Neural cell (in vitro differentiated cells): ENCODE results near the gene AP3S1. TPM values are rescaled to one million over a fixed set of nuclear protein-coding genes. Genes with fewer than 3 reads are reported as not detected.
"Not testable (repeated sequence)": the region's sequence is repeated elsewhere in the genome, so short reads cannot be mapped to it uniquely, and the experiment has no call there.

Experiments used
- H2AFZ ChIP-seq: fragments of 200-600, 300-800 bp; sonication (generic), shearing (Covaris generic); 2 replicates; pipeline ENCODE4 v1.6.0; 2014; ENCODE audit warnings: low read depth, mild to moderate bottlenecking, antibody characterized with exemption, low read length, moderate library complexity
- H3F3A ChIP-seq: fragments of 200-600 bp; shearing (Covaris generic); 2 replicates; pipeline ENCODE4 v1.6.1; 2016; ENCODE audit warnings: mild to moderate bottlenecking, moderate library complexity, mixed read lengths, antibody characterized with exemption, low read length; ENCODE audit not compliant: insufficient read depth, poor library complexity, severe bottlenecking
- H3K27ac ChIP-seq: fragments of 200-600, 300-800 bp; sonication (generic), shearing (Covaris generic); 2 replicates; pipeline ENCODE4 v1.5.1; 2014; ENCODE audit warnings: mild to moderate bottlenecking, low read length, moderate library complexity
- H3K27me3 ChIP-seq: fragments of 300-800, 200-600 bp; sonication (generic), shearing (Covaris generic); 2 replicates; pipeline ENCODE4 v1.6.0; 2014; ENCODE audit warnings: mild to moderate bottlenecking, low read depth, low read length, moderate library complexity; ENCODE audit not compliant: insufficient read depth
- H3K36me3 ChIP-seq: fragments of 300-800, 200-600 bp; sonication (generic), shearing (Covaris generic); 2 replicates; pipeline ENCODE4 v1.5.1; 2014; ENCODE audit warnings: mild to moderate bottlenecking, antibody characterized with exemption, low read length, moderate library complexity; ENCODE audit not compliant: insufficient read depth
- H3K4me2 ChIP-seq: fragments of 300-800, 200-600 bp; sonication (generic), shearing (Covaris generic); 2 replicates; pipeline ENCODE4 v1.6.0; 2014; ENCODE audit warnings: mild to moderate bottlenecking, low read length
- H3K4me3 ChIP-seq: fragments of 300-800, 200-600 bp; sonication (generic), shearing (Covaris generic); 2 replicates; pipeline ENCODE4 v1.5.1; 2014; ENCODE audit warnings: mild to moderate bottlenecking, low read length, moderate library complexity
- H3K79me2 ChIP-seq: fragments of 200-600 bp; shearing (Covaris generic); replicated peaks from 2 replicates; pipeline ENCODE4 v1.6.0; 2014; ENCODE audit warnings: mild to moderate bottlenecking, low read length, moderate library complexity; ENCODE audit not compliant: insufficient read depth
- H3K9ac ChIP-seq: fragments of 300-800, 200-600 bp; sonication (generic), shearing (Covaris generic); 2 replicates; pipeline ENCODE4 v1.6.1; 2016; ENCODE audit warnings: mild to moderate bottlenecking, low read length, mixed read lengths
- H3K9me2 ChIP-seq: fragments of 200-600 bp; shearing (Covaris generic); 2 replicates; pipeline ENCODE4 v1.6.1; 2016; ENCODE audit warnings: mild to moderate bottlenecking, low read length, mixed read lengths; ENCODE audit not compliant: insufficient read depth
- H3K9me3 ChIP-seq: fragments of 200-600, 300-800 bp; sonication (generic), shearing (Covaris generic); 2 replicates; pipeline ENCODE4 v1.6.1; 2016; ENCODE audit warnings: mild to moderate bottlenecking, mixed run types, low read length, moderate library complexity, mixed read lengths
- H4K20me1 ChIP-seq: fragments of 200-600 bp; shearing (Covaris generic); 2 replicates; pipeline ENCODE4 v1.6.1; 2016; ENCODE audit warnings: mild to moderate bottlenecking, mixed run types; ENCODE audit not compliant: insufficient read depth
- POLR2AphosphoS5 ChIP-seq: IDR thresholded peaks from 2 replicates; pipeline ENCODE4 v1.6.1; 2012
- TAF1 ChIP-seq: IDR thresholded peaks from 2 replicates; pipeline ENCODE4 v1.6.1; 2012; ENCODE audit warnings: low read depth
- polyA plus RNA-seq: library from polyadenylated mRNA; depleted of rRNA; stranded (reverse); fragments of >200 nt; gene quantifications from 2 replicates; pipeline ENCODE4 v1.2.3, GENCODE V29; 2014
- TF ChIP-seq, protein P1 (sequence below): fragments of 450-650 bp; IDR thresholded peaks from 2 replicates; pipeline ENCODE4 v1.5.1; 2014; ENCODE audit warnings: antibody characterized with exemption, mild to moderate bottlenecking, moderate library complexity; ENCODE audit not compliant: poor library complexity, severe bottlenecking
- TF ChIP-seq, protein P2 (sequence below): IDR thresholded peaks from 2 replicates; pipeline ENCODE4 v1.6.1; 2012; ENCODE audit warnings: borderline replicate concordance

AP3S1 gene
- polyA plus RNA-seq, 1 donor from 2014 or later, result 207 TPM

DNA sequence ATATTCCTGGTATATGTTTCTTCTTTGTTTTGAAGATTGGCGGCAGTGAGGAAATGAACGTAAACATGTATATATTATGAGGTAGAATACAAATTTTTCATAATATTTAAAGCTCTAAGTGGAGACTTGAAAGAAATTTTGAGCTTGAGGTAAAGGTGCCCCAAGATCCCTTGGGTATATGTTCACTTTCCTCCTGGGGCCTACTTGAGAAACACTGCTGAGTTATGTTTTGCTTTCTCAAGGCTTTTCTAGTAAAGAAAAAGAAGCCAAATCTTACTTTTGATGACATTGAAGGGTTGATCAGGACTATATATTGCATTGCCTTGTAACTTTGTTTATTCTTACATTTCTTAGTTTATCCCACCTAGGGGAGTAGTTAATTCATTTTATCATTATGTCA lies 30.7 kb downstream of the AP3S1 start:
- H3K4me2 ChIP-seq, result no peak overlapping the region
- H3K9me3 ChIP-seq, result no peaks in the 10 kb centered on the region
- no peaks in the 10 kb centered on the region for H3K36me3 ChIP-seq
- TF ChIP-seq TAF1, result no peak
- H3F3A ChIP-seq, result no peaks in the 10 kb centered on the region
- no peak overlapping the region for H2AFZ ChIP-seq
- H3K79me2 ChIP-seq, result no peaks in the 10 kb centered on the region
- H4K20me1 ChIP-seq, result no peaks in the 10 kb centered on the region
- no peaks in the 10 kb centered on the region for H3K9me2 ChIP-seq
- H3K27me3 ChIP-seq, result no peaks in the 10 kb centered on the region
- H3K9ac ChIP-seq, result no peak overlapping the region
- H3K27ac ChIP-seq, result no peak overlapping the region
- no peak overlapping the region for H3K4me3 ChIP-seq

DNA sequence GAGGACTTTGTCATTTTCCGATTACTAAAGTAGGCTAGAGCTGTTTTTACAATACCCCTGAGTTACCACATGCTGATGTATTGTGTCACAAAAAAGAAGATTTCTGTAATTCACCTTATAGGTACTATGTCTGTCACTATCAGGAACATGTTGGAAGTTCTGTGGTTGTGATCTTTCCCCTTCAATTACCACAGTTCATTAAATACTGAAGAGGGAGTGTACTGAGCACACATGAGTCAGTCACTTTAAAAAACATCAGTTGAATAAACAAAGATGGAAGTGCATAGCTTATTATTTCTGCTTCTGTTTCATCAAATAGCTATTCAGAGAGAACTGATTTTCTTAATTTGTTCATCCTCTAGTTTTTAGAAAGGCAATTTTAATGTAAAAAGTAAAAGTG lies 31.7 kb downstream of the AP3S1 start:
- H2AFZ ChIP-seq, result no peak overlapping the region
- no peak overlapping the region for H3K4me3 ChIP-seq
- no peak overlapping the region for H3K4me2 ChIP-seq
- H3K36me3 ChIP-seq, result no peaks in the 10 kb centered on the region
- H3K27me3 ChIP-seq, result no peaks in the 10 kb centered on the region
- no peaks in the 10 kb centered on the region for H3F3A ChIP-seq
- no peak for TF ChIP-seq TAF1
- H3K27ac ChIP-seq, result no peak overlapping the region
- H3K9ac ChIP-seq, result no peak overlapping the region
- H3K9me2 ChIP-seq, result no peaks in the 10 kb centered on the region
- no peaks in the 10 kb centered on the region for H3K79me2 ChIP-seq
- H4K20me1 ChIP-seq, result no peaks in the 10 kb centered on the region
- H3K9me3 ChIP-seq, result no peaks in the 10 kb centered on the region

DNA sequence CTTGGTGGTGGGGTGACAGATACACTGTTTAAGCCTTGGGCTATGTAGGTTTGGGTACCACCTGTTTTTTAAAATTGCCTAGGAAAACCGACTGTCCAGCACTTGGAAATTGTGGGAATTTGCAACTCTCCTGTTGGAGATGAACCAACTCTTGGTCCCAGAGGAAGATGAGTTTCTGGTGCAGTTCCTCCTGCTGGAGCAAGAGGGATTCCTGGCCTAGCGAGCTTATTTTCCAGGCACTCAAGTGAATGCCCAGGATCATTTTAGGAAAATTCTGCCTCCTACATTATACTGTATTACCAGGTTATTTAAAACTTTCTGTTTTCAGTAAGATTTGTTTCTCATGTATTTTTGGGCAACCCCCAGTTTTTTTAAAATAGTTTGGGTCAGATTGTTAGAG lies 33.7 kb downstream of the AP3S1 start:
- Histone ChIP-seq H3K79me2 (no peaks in the 10 kb centered on the region), H3K9me2 (no peaks in the 10 kb centered on the region), H4K20me1 (no peaks in the 10 kb centered on the region), H2AFZ (no peak overlapping the region), H3K27me3 (no peaks in the 10 kb centered on the region), H3K4me3 (no peak overlapping the region), H3K27ac (no peak overlapping the region), H3F3A (no peaks in the 10 kb centered on the region), H3K4me2 (no peak overlapping the region), H3K36me3 (no peaks in the 10 kb centered on the region), H3K9me3 (no peaks in the 10 kb centered on the region), H3K9ac (no peak overlapping the region)
- TF ChIP-seq, protein P1, sequence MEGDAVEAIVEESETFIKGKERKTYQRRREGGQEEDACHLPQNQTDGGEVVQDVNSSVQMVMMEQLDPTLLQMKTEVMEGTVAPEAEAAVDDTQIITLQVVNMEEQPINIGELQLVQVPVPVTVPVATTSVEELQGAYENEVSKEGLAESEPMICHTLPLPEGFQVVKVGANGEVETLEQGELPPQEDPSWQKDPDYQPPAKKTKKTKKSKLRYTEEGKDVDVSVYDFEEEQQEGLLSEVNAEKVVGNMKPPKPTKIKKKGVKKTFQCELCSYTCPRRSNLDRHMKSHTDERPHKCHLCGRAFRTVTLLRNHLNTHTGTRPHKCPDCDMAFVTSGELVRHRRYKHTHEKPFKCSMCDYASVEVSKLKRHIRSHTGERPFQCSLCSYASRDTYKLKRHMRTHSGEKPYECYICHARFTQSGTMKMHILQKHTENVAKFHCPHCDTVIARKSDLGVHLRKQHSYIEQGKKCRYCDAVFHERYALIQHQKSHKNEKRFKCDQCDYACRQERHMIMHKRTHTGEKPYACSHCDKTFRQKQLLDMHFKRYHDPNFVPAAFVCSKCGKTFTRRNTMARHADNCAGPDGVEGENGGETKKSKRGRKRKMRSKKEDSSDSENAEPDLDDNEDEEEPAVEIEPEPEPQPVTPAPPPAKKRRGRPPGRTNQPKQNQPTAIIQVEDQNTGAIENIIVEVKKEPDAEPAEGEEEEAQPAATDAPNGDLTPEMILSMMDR, result no peak
- TF ChIP-seq, protein P2, sequence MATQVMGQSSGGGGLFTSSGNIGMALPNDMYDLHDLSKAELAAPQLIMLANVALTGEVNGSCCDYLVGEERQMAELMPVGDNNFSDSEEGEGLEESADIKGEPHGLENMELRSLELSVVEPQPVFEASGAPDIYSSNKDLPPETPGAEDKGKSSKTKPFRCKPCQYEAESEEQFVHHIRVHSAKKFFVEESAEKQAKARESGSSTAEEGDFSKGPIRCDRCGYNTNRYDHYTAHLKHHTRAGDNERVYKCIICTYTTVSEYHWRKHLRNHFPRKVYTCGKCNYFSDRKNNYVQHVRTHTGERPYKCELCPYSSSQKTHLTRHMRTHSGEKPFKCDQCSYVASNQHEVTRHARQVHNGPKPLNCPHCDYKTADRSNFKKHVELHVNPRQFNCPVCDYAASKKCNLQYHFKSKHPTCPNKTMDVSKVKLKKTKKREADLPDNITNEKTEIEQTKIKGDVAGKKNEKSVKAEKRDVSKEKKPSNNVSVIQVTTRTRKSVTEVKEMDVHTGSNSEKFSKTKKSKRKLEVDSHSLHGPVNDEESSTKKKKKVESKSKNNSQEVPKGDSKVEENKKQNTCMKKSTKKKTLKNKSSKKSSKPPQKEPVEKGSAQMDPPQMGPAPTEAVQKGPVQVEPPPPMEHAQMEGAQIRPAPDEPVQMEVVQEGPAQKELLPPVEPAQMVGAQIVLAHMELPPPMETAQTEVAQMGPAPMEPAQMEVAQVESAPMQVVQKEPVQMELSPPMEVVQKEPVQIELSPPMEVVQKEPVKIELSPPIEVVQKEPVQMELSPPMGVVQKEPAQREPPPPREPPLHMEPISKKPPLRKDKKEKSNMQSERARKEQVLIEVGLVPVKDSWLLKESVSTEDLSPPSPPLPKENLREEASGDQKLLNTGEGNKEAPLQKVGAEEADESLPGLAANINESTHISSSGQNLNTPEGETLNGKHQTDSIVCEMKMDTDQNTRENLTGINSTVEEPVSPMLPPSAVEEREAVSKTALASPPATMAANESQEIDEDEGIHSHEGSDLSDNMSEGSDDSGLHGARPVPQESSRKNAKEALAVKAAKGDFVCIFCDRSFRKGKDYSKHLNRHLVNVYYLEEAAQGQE, result no peak
- TF ChIP-seq POLR2AphosphoS5, result no peak

DNA sequence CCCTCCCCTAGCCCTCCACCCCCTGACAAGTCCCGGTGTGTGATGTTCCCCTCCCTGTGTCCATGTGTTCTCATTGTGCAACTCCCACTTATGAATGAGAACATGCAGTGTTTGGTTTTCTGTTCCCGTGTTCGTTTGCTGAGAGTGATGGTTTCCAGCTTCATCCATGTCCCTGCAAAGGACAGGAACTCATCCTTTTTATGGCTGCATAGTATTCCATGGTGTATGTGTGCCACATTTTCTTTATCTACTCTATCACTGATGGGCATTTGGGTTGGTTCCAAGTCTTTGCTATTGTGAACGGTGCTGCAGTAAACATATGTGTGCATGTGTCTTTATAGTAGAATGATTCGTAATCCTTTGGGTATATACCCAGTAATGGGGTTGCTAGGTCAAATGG lies 35.6 kb downstream of the AP3S1 start:
- not testable (repeated sequence) for H3K4me3 ChIP-seq, H3K9ac ChIP-seq, H3K79me2 ChIP-seq, H3K27ac ChIP-seq, H3F3A ChIP-seq, H3K9me2 ChIP-seq, H3K9me3 ChIP-seq, H3K4me2 ChIP-seq, H3K36me3 ChIP-seq, H2AFZ ChIP-seq, H3K27me3 ChIP-seq, H4K20me1 ChIP-seq

DNA sequence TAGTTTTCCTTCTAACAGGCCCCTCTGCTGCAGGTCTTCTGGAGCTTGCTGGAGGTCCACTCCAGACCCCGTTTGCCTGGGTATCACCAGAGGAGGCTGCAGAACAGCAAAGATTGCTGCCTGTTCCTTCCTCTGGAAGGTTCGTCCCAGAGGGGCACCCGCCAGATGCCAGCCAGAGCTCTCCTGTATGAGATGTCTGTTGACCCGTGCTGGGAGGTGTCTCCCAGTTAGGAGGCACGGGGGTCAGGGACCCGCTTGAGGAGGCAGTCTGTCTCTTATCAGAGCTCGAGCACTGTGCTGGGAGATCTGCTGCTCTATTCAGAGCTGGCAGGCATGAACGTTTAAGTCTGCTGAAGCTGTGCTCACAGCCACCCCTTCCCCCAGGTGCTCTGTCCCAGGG lies 40.7 kb downstream of the AP3S1 start:
- H3K36me3 ChIP-seq, H3K79me2 ChIP-seq, H2AFZ ChIP-seq: not testable (repeated sequence)

More for the DNA sequence above, 40.7 kb downstream of the AP3S1 start:
- H3K27me3 ChIP-seq, H3K4me3 ChIP-seq, H3K9me2 ChIP-seq, H3F3A ChIP-seq, H3K9ac ChIP-seq, H4K20me1 ChIP-seq, H3K27ac ChIP-seq, H3K4me2 ChIP-seq, H3K9me3 ChIP-seq: not testable (repeated sequence)
